B cell (primary cell): ENCODE results near the gene ARID3A. TPM values are rescaled to one million over a fixed set of nuclear protein-coding genes. Genes with fewer than 3 reads are reported as not detected.
A peak's percentile ranks its signal among the peaks of the same experiment; 100 is the strongest.

ENCODE experiments used
- ATAC-seq: fragments of 200-7000 bp; cut with Tn5 transposase; one replicate; pipeline ENCODE4 v1.10.0; 2021; ENCODE audit warnings: low read depth, mild to moderate bottlenecking, moderate number of reproducible peaks, moderate library complexity
- CTCF ChIA-PET: fragments of 350-600 bp; sonication (Branson Sonifier 250); formaldehyde crosslinking; loops from one replicate; lab custom pipeline; 2021; ENCODE audit warnings: antibody characterized with exemption, inconsistent platforms; lab: Charles Lee
- POLR2A ChIA-PET: fragments of 350-600 bp; sonication (Branson Sonifier 250); formaldehyde crosslinking; loops from one replicate; lab custom pipeline; 2021; ENCODE audit warnings: antibody characterized with exemption; lab: Charles Lee
- DNase-seq: peaks from one replicate; pipeline ENCODE4 v3.0.0; 2013
- H2AFZ ChIP-seq: 2 replicates; pipeline ENCODE4 v1.6.1; 2012; ENCODE audit warnings: mild to moderate bottlenecking, low read depth, low read length; ENCODE audit not compliant: insufficient read depth, poor library complexity, severe bottlenecking
- H3K27ac ChIP-seq, 2 donors: 1 replicate in 1 of 2; 2 replicates in 1 of 2; pipeline ENCODE4 v1.5.1; 2012 to 2013; ENCODE audit warnings: low read length in 2 of 2, mild to moderate bottlenecking in 2 of 2, moderate library complexity in 1 of 2
- H3K27me3 ChIP-seq, 4 experiments: fragments of 200-600 bp in 1 of 4; sonication (generic) in 1 of 4; replicated peaks in 1 of 4; 1 replicate in 2 of 4; 2 replicates in 2 of 4; pipeline versions ENCODE4 v1.6.1 to v1.7.0; 2013 to 2016; ENCODE audit warnings: low read length in 3 of 4, mild to moderate bottlenecking in 2 of 4, mixed read lengths in 1 of 4, moderate library complexity in 1 of 4; ENCODE audit not compliant: insufficient read depth in 4 of 4, control insufficient read depth in 3 of 4; ENCODE audit errors: control extremely low read depth in 1 of 4
- H3K36me3 ChIP-seq, 2 experiments: replicated peaks in 1 of 2; 1 replicate in 1 of 2; 2 replicates in 1 of 2; pipeline versions ENCODE4 v1.6.1 to v1.7.1; 2013; ENCODE audit warnings: low read length in 1 of 2; ENCODE audit not compliant: insufficient read depth in 2 of 2, control insufficient read depth in 1 of 2; ENCODE audit errors: control extremely low read depth in 1 of 2, extremely low read depth in 1 of 2
- H3K4me1 ChIP-seq, 2 donors: fragments of 200-600 bp in 1 of 2; sonication (generic) in 1 of 2; 1 replicate in 1 of 2; 2 replicates in 1 of 2; pipeline versions ENCODE4 v1.5.1 to v1.6.1; 2013 to 2017; ENCODE audit warnings: low read length in 2 of 2; ENCODE audit not compliant: control insufficient read depth in 2 of 2, insufficient read depth in 2 of 2
- H3K4me2 ChIP-seq: replicated peaks from 2 replicates; pipeline ENCODE3; 2012; ENCODE audit warnings: mild to moderate bottlenecking, low read depth, low read length; ENCODE audit not compliant: poor library complexity, severe bottlenecking
- H3K4me3 ChIP-seq, 5 experiments: fragments of 200-600 bp in 1 of 5; sonication (generic) in 1 of 5; 1 replicate in 3 of 5; 2 replicates in 2 of 5; pipeline versions ENCODE4 v1.5.1 to v1.7.0; 2011 to 2016; ENCODE audit warnings: low read length in 4 of 5, mild to moderate bottlenecking in 4 of 5, low read depth in 2 of 5, control low read depth in 1 of 5, moderate library complexity in 1 of 5; ENCODE audit not compliant: insufficient read depth in 1 of 5; ENCODE audit errors: control extremely low read depth in 1 of 5, extremely low read depth in 1 of 5
- H3K79me2 ChIP-seq: fragments of 200-600 bp; sonication (generic); one replicate; pipeline ENCODE4 v1.6.0; 2016; ENCODE audit warnings: low read length; ENCODE audit not compliant: control insufficient read depth, insufficient read depth
- H3K9ac ChIP-seq: fragments of 200-600 bp; sonication (generic); 2 replicates; pipeline ENCODE4 v1.6.1; 2017; ENCODE audit warnings: mild to moderate bottlenecking, low read length, moderate library complexity
- H3K9me3 ChIP-seq, 3 donors: one replicate each; pipeline versions ENCODE4 v1.6.1 to v1.7.1; 2013; ENCODE audit warnings: low read length in 2 of 3; ENCODE audit not compliant: control insufficient read depth in 2 of 3, insufficient read depth in 1 of 3; ENCODE audit errors: control extremely low read depth in 1 of 3
- H4K20me1 ChIP-seq: 2 replicates; pipeline ENCODE4 v1.6.0; 2012; ENCODE audit warnings: mild to moderate bottlenecking, low read length; ENCODE audit not compliant: insufficient read depth, control insufficient read depth, poor library complexity, severe bottlenecking
- H3K27ac Mint-ChIP-seq: one replicate; pipeline ENCODE4 v1.8.0; 2021; ENCODE audit warnings: mixed read lengths
- H3K27me3 Mint-ChIP-seq: one replicate; pipeline ENCODE4 v1.8.0; 2021; ENCODE audit warnings: mixed read lengths
- H3K4me1 Mint-ChIP-seq: one replicate; pipeline ENCODE4 v1.8.0; 2021; ENCODE audit warnings: mixed read lengths
- H3K4me3 Mint-ChIP-seq: one replicate; pipeline ENCODE4 v1.8.0; 2021; ENCODE audit warnings: mixed read lengths
- H3K9me3 Mint-ChIP-seq: one replicate; pipeline ENCODE4 v1.8.0; 2022; ENCODE audit warnings: mixed read lengths; ENCODE audit not compliant: insufficient read depth
- EZH2 ChIP-seq: IDR thresholded peaks from 2 replicates; pipeline ENCODE4 v1.6.1; 2012; ENCODE audit warnings: borderline replicate concordance, low read depth, mild to moderate bottlenecking, moderate library complexity, low read length; ENCODE audit not compliant: insufficient read depth, poor library complexity, severe bottlenecking
- WGBS: methylation state at CpG from one replicate; pipeline ENCODE4 v1.1.5; 2013; ENCODE audit warnings: missing lambda C conversion rate; ENCODE audit not compliant: insufficient coverage; 5-methylcytosine and 5-hydroxymethylcytosine counted together
- intact Hi-C: fragments of 100-400 bp; cut with micrococcal nuclease; formaldehyde crosslinking; loops from one replicate; pipeline ENCODE4 v1.10.0; 2022
- polyA plus RNA-seq: library from polyadenylated mRNA; depleted of rRNA; stranded (reverse); fragments of >200 nt; gene quantifications from 2 replicates; pipeline ENCODE4 v1.2.3, GENCODE V29; 2012
- total RNA-seq, 2 donors: library from RNA; stranded (reverse); fragments of 120-200 nt in 1 of 2; gene quantifications; 1 replicate in 1 of 2; 2 replicates in 1 of 2; pipeline versions ENCODE4 v1.2.3 to v1.2.4, GENCODE V29; 2013 to 2022
- TF ChIP-seq, protein P1 (sequence below): fragments of 200-600 bp; IDR thresholded peaks from one replicate; pipeline ENCODE4 v1.8.0; 2022; ENCODE audit warnings: antibody characterized with exemption, mild to moderate bottlenecking

ARID3A gene
- total and polyA plus RNA-seq, 2 donors (not counting 1 experiment from before 2014, with no cell fraction given): 22.9 to 60.5 TPM

DNA sequence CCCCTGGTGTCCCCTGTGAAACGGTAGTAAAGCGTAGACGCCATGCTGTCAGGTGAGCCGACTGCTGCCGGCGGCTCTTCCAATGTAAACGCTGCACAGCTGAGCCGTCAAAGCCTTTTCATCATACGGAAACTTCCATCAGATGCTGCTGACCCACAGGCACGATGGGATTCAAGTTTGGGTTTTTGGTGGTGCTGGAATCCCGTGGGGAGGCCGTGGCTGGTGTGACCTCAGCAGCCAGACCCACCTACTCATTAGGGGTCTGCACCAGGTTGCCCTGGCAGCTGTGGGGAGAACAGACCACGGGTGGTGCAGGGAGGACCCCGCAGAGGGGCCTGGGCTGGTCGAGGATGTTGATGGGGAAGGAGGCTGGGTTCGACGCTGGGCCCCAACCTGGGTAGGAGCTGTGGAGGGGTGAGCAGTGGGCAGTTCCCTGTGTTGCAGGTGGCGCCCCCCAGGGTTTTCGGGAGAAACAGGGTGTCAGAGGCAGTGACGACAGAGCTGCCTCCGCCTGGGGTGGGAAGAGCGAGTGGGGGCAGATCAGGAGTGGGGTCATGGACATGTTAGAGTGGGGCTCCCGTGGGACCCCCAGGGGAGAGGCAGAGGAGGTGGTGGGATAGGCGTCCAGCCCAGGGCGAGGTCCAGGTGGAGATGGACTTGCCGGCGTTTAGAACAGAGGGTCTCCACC, 81.0 kb downstream of the ARID3A start:
- no peak for DNase-seq
- no peak overlapping the region for H3K4me3 Mint-ChIP-seq
- ChIA-PET CTCF (interaction anchor here (0.6 kb wide), 2 partner anchors 236 to 292 kb away, joined by 3 to 4 read pairs; no protein-coding TSS in a partner anchor), POLR2A (no interaction called here)
- H3K27me3 ChIP-seq: peaks cover 0 to 11% (median 3%) of the 10 kb centered on the region in 4 experiments
- H3K9me3 Mint-ChIP-seq: no peaks in the 10 kb centered on the region
- H3K27ac ChIP-seq: no peak overlapping the region
- peaks cover 0 to 9% of the 10 kb centered on the region in 2 experiments for H3K36me3 ChIP-seq
- peaks cover 26% of the 10 kb centered on the region for H4K20me1 ChIP-seq
- TF ChIP-seq, protein P1, sequence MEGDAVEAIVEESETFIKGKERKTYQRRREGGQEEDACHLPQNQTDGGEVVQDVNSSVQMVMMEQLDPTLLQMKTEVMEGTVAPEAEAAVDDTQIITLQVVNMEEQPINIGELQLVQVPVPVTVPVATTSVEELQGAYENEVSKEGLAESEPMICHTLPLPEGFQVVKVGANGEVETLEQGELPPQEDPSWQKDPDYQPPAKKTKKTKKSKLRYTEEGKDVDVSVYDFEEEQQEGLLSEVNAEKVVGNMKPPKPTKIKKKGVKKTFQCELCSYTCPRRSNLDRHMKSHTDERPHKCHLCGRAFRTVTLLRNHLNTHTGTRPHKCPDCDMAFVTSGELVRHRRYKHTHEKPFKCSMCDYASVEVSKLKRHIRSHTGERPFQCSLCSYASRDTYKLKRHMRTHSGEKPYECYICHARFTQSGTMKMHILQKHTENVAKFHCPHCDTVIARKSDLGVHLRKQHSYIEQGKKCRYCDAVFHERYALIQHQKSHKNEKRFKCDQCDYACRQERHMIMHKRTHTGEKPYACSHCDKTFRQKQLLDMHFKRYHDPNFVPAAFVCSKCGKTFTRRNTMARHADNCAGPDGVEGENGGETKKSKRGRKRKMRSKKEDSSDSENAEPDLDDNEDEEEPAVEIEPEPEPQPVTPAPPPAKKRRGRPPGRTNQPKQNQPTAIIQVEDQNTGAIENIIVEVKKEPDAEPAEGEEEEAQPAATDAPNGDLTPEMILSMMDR: no peak
- TF ChIP-seq EZH2: no peak
- no peak overlapping the region for H3K9ac ChIP-seq
- H3K4me1 Mint-ChIP-seq: peaks cover 2% of the 10 kb centered on the region
- ATAC-seq: no peak
- H3K79me2 ChIP-seq: peaks cover under 1% of the 10 kb centered on the region
- peak overlapping the region; percentile 32 for H3K27ac Mint-ChIP-seq
- H3K4me1 ChIP-seq: peaks cover 0 to 1% of the 10 kb centered on the region in 2 donors
- WGBS: 88% methylated on average over 22 of the region's 27 CpGs
- no peak overlapping the region for H3K4me3 ChIP-seq
- no peaks in the 10 kb centered on the region for H3K9me3 ChIP-seq
- no peak overlapping the region for H2AFZ ChIP-seq
- intact Hi-C loops: no loop called here
- H3K4me2 ChIP-seq: no peak overlapping the region
- peaks cover 5% of the 10 kb centered on the region for H3K27me3 Mint-ChIP-seq
